AML-193 (cell line): Measurements from ENCODE around the gene SH3RF2.
A peak's percentile ranks its signal among the peaks of the same experiment; 100 is the strongest.

Experiments
- DNase-seq, 2 experiments: peaks; one replicate each; lab custom pipeline; 2025; lab: John Stamatoyannopoulos, UW

SH3RF2 gene

GRCh38 chr5:145922059-145922458, 14.3 kb upstream of the SH3RF2 start:
- DNase-seq: no peak

DNA sequence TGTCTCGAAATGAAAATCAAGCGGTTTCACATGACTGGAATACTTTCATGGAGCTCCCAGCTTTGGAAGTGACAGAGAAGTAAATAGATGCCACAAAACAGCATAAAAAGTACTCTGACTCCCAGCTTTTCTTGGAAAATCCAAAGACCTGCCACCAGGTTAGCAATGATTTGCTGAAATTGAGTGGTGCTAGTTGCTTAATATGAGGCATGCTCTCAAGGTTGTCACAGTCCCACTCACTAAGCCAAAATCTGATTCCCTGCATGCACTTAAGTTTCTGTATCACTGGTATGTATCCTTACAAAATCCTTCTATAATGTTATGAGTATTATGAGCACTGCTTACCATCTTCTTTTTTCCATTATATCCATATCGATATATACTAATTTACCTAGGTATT, 13.0 kb upstream of the SH3RF2 start:
- no peak for DNase-seq

- DNase-seq: no peak
Observed at GRCh38 chr5:145924849-145925248, 11.5 kb upstream of the SH3RF2 start.

DNA sequence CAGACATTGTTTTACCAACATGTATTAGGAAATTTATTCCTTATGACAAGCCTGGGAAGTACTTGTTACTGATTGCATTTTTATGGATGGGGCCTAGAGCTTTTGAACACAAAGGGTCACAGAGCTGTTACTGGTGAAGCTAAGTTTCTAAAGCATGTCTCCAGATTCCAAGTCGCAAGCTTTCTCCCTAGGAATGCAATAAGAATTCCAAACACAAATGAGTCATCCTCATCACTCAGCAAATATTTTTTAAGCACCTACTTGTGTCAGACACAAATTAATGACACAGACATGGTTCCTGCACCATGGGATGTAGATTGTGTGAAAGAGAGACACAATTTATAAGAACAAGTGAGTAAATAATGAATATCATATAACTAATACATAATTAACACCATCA, 11.0 kb upstream of the SH3RF2 start:
- DNase-seq: no peak

GRCh38 chr5:145925803-145926202, 10.6 kb upstream of the SH3RF2 start:
- DNase-seq: no peak

- no peak for DNase-seq
Observed at GRCh38 chr5:145931718-145932117, 4.7 kb upstream of the SH3RF2 start.

- no peak for DNase-seq
Observed at GRCh38 chr5:145934276-145934675, 2.1 kb upstream of the SH3RF2 start.

GRCh38 chr5:145937432-145938250, 1.3 kb downstream of the SH3RF2 start:
- no peak for DNase-seq

- DNase-seq: no peak
Observed at GRCh38 chr5:145938776-145939539, 2.6 kb downstream of the SH3RF2 start.

DNA sequence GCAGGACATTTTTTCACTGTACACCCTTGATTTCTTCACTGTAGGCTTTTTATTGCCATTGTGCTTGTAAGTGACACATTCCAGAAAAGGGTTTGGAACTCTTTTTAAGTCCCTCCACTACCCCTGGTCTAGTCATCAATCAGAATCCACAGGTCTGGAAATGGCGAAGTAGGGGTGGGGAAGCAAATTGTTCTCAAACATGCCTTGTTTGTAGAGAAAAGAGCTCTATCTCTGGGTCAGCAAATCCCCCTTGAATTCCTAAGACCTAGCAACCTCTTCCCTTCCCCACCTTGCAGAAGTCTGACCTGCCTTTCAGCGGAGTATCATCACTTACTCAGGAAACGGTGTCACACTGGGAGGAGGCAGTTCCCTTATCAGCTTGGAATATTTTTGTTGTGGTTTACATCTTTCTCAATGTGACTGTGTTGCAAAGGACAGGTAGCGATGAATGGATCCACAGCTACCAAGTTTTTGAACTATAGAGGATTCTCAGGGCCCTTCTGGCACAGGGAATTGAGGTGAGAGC, 3.2 kb downstream of the SH3RF2 start:
- no peak for DNase-seq

DNA sequence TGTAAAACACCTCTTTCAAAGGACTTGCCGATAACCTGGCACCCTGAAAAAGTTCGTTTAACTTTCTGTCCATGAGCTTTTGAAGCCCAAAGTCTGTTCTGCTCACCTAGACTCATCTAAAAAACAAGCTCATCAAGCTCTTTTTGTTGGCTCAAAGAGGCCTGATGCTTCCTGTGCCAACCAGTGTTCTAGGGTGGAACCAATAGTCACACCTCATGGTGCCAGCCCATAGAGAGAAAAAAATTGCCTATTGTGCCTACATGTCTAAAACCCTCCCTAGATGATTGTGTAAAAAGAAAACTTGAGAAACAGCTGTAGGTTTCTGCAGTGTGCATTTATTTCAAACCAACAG, 4.7 kb downstream of the SH3RF2 start:
- no peak for DNase-seq

DNA sequence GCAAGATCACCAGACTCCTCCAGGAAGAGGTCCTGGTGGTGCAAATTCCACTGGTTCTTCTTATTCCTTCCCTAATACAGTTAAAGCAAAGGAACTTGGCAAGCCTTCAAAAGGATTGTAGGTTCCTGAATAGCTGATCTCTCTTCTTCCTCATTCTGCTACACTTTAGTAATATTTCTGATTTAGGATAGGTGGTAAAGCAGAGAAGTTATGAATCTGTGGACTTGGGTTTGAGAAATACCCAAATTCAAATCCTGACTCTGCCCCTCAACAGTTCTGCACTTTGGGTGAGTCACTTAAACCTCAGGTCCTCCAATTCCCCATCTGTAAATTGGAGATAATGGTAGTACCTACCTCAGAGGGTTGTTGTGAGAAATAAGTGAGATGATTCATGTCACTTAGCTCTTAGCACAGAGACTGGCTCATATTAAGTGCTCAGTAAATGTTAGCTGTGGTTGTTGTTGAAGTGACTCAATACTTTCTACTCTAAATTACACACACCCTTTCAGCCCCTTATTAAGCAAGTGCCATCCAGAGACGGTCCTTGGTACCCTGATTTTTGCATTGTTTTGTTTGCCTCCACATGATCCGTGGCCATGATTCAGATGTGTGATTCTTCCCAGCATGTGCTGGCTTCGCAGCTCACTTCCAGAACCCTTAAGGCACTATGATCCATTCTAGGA, 5.2 kb downstream of the SH3RF2 start:
- no peak for DNase-seq

DNA sequence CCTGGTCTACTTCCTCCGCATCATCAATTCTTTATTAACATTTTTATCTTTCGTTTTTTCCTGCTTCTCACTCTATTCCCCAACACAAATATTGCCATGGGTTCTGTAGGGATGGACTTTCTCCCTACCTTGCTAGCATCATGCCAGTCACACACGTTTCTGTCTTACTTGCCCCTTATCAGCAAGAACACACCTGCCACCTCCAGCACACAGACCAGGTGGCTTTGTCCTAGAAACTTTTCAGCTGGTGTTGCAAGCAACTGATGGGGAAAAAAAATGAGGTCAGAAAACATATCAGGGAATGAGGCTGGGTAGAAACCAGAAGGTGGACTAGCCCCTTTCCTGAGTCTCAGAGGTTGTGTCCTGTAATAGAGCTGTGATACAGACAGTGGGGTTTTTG, 5.8 kb downstream of the SH3RF2 start:
- no peak for DNase-seq

DNA sequence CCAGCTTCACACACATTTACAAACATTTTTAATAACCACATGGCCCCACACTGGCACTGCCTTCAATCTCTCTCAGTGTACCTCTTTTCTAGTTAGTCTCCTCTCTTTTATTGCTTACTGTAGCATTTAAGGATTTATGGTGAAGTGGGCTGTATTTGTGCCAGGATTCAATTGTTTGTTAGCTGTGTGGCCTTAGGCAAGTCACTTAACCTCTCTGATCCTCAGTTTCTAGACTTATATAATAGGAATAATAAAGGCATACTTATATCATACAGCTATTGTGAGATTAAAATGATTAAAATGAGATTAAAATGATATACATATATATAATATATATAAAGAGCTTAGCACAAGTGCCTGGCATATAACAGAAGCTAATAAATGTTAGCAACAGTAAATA, 6.4 kb downstream of the SH3RF2 start:
- DNase-seq: no peak

DNA sequence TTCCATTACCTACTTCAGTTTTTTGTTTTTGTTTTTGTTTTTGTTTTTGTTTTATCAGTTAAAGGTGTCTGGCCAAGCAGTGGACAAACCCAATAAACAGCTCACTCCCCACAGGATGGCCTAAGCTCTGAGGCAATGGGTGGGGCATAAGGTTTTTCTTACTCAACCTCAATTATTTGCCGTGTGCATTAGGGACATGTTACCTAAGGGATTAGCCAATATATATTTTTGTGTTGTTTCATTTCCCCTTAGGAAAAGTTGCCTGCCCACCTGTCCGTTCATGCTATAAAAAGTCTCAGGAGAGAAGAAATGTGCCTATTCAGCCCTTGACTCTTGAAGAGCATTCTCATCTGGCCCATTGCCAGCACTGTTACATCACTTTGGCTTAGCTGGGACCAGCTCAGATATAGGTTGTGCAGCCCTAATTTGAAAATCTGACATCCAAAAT, 7.3 kb downstream of the SH3RF2 start:
- peak; percentile 9 to 34 for DNase-seq

GRCh38 chr5:145944328-145944727, 8.0 kb downstream of the SH3RF2 start:
- DNase-seq: no peak

GRCh38 chr5:145945620-145946111, 9.3 kb downstream of the SH3RF2 start:
- no peak for DNase-seq

DNA sequence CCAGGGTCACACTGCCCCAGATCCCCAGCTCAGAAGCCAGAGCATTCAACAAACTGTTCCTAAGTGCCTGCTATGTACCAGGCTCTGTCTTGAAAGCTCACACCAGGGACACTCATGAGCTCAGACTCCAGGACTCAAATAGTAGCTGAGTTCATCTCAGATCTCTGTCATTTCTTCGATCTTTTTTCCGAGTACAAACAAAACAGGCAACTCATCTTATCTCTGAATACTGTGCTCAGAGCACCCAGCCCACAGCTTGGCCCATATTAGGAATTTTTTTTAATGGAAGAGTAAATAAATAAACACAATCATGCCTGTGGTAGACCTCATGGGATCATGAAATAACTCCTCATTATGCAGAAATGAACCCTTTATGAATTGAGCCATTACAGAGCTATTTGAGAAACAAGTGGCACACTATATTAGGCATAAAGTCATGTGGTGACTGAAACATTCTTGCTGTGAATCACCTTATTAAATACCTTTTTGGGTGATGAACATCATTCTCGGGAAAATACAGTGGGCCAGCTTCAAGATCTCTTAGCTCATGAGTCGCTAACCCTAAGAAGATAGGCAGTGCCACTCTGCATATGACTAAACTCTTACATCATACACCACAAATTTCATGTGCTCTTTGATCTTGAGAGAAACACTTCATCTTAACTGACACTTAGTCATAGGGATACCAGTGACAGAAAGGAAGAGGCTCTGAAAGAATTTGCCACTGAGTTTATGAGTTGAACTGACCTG, 9.9 kb downstream of the SH3RF2 start:
- peak in 1 of 2 experiments; percentile 46 for DNase-seq

GRCh38 chr5:145947581-145947980, 11.2 kb downstream of the SH3RF2 start:
- peak in 1 of 2 experiments; percentile 15 for DNase-seq

- DNase-seq: no peak
Observed at GRCh38 chr5:145948047-145948446, 11.7 kb downstream of the SH3RF2 start.

- DNase-seq: no peak
Observed at GRCh38 chr5:145948921-145949320, 12.5 kb downstream of the SH3RF2 start.

GRCh38 chr5:145949474-145949873, 13.1 kb downstream of the SH3RF2 start:
- no peak for DNase-seq
